CD14-positive monocyte (primary cell): Measurements from ENCODE around the gene ACVR1. TPM values are rescaled to one million over a fixed set of nuclear protein-coding genes. Genes with fewer than 3 reads are reported as not detected.
A peak's percentile ranks its signal among the peaks of the same experiment; 100 is the strongest.

Source experiments
- DNase-seq, 3 donors: peaks; one replicate each; pipeline ENCODE4 v3.0.0-alpha.2; 2011 to 2022
- H2AFZ ChIP-seq: 2 replicates; pipeline ENCODE4 v1.6.0; 2012; ENCODE audit warnings: mild to moderate bottlenecking, low read depth, low read length, inconsistent platforms; ENCODE audit not compliant: insufficient read depth, poor library complexity, severe bottlenecking
- H3K27ac ChIP-seq, 2 donors: 1 replicate in 1 of 2; 2 replicates in 1 of 2; pipeline ENCODE4 v1.5.1; 2012 to 2013; ENCODE audit warnings: low read length in 2 of 2, control low read depth in 1 of 2, inconsistent platforms in 1 of 2, low read depth in 1 of 2, mild to moderate bottlenecking in 1 of 2
- H3K27me3 ChIP-seq, 2 donors: one replicate each; pipeline versions ENCODE4 v1.6.0 to v1.6.1; 2011 to 2013; ENCODE audit warnings: low read length in 2 of 2; ENCODE audit not compliant: control insufficient read depth in 2 of 2, insufficient read depth in 2 of 2
- H3K36me3 ChIP-seq, 2 donors: replicated peaks in 1 of 2; 1 replicate in 1 of 2; 2 replicates in 1 of 2; pipeline versions ENCODE4 v1.5.1 to v1.6.1; 2012 to 2013; ENCODE audit warnings: low read length in 2 of 2, control low read depth in 1 of 2, inconsistent platforms in 1 of 2, mild to moderate bottlenecking in 1 of 2; ENCODE audit not compliant: insufficient read depth in 2 of 2, control insufficient read depth in 1 of 2
- H3K4me1 ChIP-seq, 2 donors: 1 replicate in 1 of 2; 2 replicates in 1 of 2; pipeline versions ENCODE4 v1.5.1 to v1.6.1; 2012 to 2013; ENCODE audit warnings: low read length in 2 of 2, control low read depth in 1 of 2, inconsistent platforms in 1 of 2, mild to moderate bottlenecking in 1 of 2, moderate library complexity in 1 of 2; ENCODE audit not compliant: insufficient read depth in 2 of 2, control insufficient read depth in 1 of 2
- H3K4me2 ChIP-seq: replicated peaks from 2 replicates; pipeline ENCODE3; 2012; ENCODE audit warnings: low read length, moderate library complexity, mild to moderate bottlenecking; ENCODE audit not compliant: poor library complexity, severe bottlenecking; ENCODE audit errors: extremely low read depth
- H3K4me3 ChIP-seq, 3 experiments: fragments of 200-600 bp in 1 of 3; sonication (generic) in 1 of 3; replicated peaks in 1 of 3; 1 replicate in 2 of 3; 2 replicates in 1 of 3; pipeline ENCODE4 v1.5.1; 2011 to 2013; ENCODE audit warnings: low read length in 3 of 3, mild to moderate bottlenecking in 3 of 3, control low read depth in 2 of 3, low read depth in 2 of 3, inconsistent platforms in 1 of 3, moderate library complexity in 1 of 3
- H3K79me2 ChIP-seq: 2 replicates; pipeline ENCODE4 v1.6.0; 2012; ENCODE audit warnings: mild to moderate bottlenecking, control low read depth, inconsistent platforms, low read length, moderate library complexity; ENCODE audit not compliant: insufficient read depth
- H3K9ac ChIP-seq: 2 replicates; pipeline ENCODE4 v1.6.0; 2017; ENCODE audit warnings: low read length, mild to moderate bottlenecking; ENCODE audit not compliant: insufficient read depth, poor library complexity, severe bottlenecking
- H3K9me3 ChIP-seq, 2 donors: replicated peaks in 1 of 2; 1 replicate in 1 of 2; 2 replicates in 1 of 2; pipeline versions ENCODE4 v1.5.1 to v1.6.1; 2012 to 2013; ENCODE audit warnings: low read length in 2 of 2, control low read depth in 1 of 2; ENCODE audit not compliant: control insufficient read depth in 1 of 2, insufficient read depth in 1 of 2
- H4K20me1 ChIP-seq: 2 replicates; pipeline ENCODE4 v1.6.0; 2012; ENCODE audit warnings: mild to moderate bottlenecking, low read length, control low read depth, moderate library complexity; ENCODE audit not compliant: insufficient read depth
- H3K27ac Mint-ChIP-seq, 7 donors: one replicate each; pipeline ENCODE4 v1.8.0; 2020; ENCODE audit warnings: mild to moderate bottlenecking in 7 of 7, mixed read lengths in 7 of 7, moderate library complexity in 6 of 7, inconsistent platforms in 2 of 7
- H3K27me3 Mint-ChIP-seq, 3 donors: one replicate each; pipeline ENCODE4 v1.8.0; 2021 to 2022; ENCODE audit warnings: low read depth in 3 of 3, mild to moderate bottlenecking in 3 of 3, mixed read lengths in 3 of 3, moderate library complexity in 3 of 3, inconsistent platforms in 1 of 3
- H3K36me3 Mint-ChIP-seq, 2 donors: one replicate each; pipeline ENCODE4 v1.8.0; 2020; ENCODE audit warnings: mixed read lengths in 2 of 2, inconsistent platforms in 1 of 2, mild to moderate bottlenecking in 1 of 2
- H3K4me1 Mint-ChIP-seq: one replicate; pipeline ENCODE4 v1.8.0; 2020; ENCODE audit warnings: mild to moderate bottlenecking, mixed read lengths
- H3K4me3 Mint-ChIP-seq, 2 donors: one replicate each; pipeline ENCODE4 v1.8.0; 2020; ENCODE audit warnings: mild to moderate bottlenecking in 2 of 2, mixed read lengths in 2 of 2, moderate library complexity in 1 of 2
- H3K9me3 Mint-ChIP-seq, 7 donors: one replicate each; pipeline ENCODE4 v1.8.0; 2020 to 2022; ENCODE audit warnings: mixed read lengths in 7 of 7, mild to moderate bottlenecking in 6 of 7, moderate library complexity in 6 of 7, inconsistent platforms in 2 of 7
- CTCF ChIP-seq: fragments of 200-600 bp; IDR thresholded peaks from one replicate; pipeline ENCODE4 v1.8.0; 2022; ENCODE audit warnings: antibody characterized with exemption, mild to moderate bottlenecking
- WGBS: methylation state at CpG from one replicate; pipeline ENCODE4 v1.1.5; 2013; ENCODE audit warnings: missing lambda C conversion rate; ENCODE audit not compliant: insufficient coverage; 5-methylcytosine and 5-hydroxymethylcytosine counted together
- intact Hi-C, 2 donors: fragments of 100-400 bp; cut with micrococcal nuclease; formaldehyde crosslinking; loops; one replicate each; pipeline versions ENCODE4 v1.15.0 to v1.15.1; 2023
- polyA minus RNA-seq: library from RNA; depleted of rRNA, polyadenylated mRNA; stranded (reverse); fragments of >200 nt; gene quantifications from 2 replicates; pipeline ENCODE4 v1.2.3, GENCODE V29; 2012
- polyA plus RNA-seq, 3 donors: library from polyadenylated mRNA; depleted of rRNA in 1 of 3; unstranded in 2 of 3; stranded (reverse) in 1 of 3; fragments of 300-500 nt in 2 of 3; fragments of >200 nt in 1 of 3; fragmentation: Illumina TruSeq in 2 of 3; gene quantifications; 1 replicate in 2 of 3; 2 replicates in 1 of 3; pipeline ENCODE4 v1.2.3, GENCODE V29; 2012 to 2021
- total RNA-seq, 12 experiments: library from RNA in 1 of 12; stranded (reverse) in 1 of 12; fragments of 120-200 nt in 1 of 12; gene quantifications; one replicate each; pipeline ENCODE4 v1.2.4 and lab custom pipeline; 2013 to 2026; ENCODE audit warnings: mixed read lengths in 6 of 12, inconsistent platforms in 1 of 12

ACVR1 gene
- total RNA-seq (2013): 6.1 TPM
- polyA plus RNA-seq (10 to 100 TPM in 1 of 3 donors, 1 to 10 TPM in 2; 2.8 to 13.4 (median 4.9) TPM), polyA minus RNA-seq (4.6 and 6.8 TPM in 2 replicates), total RNA-seq (lab: John Stamatoyannopoulos, UW) (13.9 to 109 (median 22.9) reads per million in 11 experiments)

- H3K27me3 ChIP-seq: no peaks in the 10 kb centered on the region
- H3K9me3 ChIP-seq: no peaks in the 10 kb centered on the region
- H3K4me1 ChIP-seq: peaks cover 16 to 22% of the 10 kb centered on the region in 2 donors
- Mint-ChIP-seq H3K4me1 (peaks cover 31% of the 10 kb centered on the region), H3K27me3 (peaks cover 0 to 11% (median 2%) of the 10 kb centered on the region in 3 donors), H3K36me3 (peaks cover 0 to 4% of the 10 kb centered on the region in 2 donors), H3K27ac (peak within 1 kb of the TSS; percentile 64 to 93 (median 86)), H3K9me3 (no peaks in the 10 kb centered on the region), H3K4me3 (peak within 1 kb of the TSS; percentile 90 to 91)
- H2AFZ ChIP-seq: peak within 1 kb of the TSS; percentile 79
- WGBS: under 1% methylated on average over 74 of the region's 85 CpGs
- peak within 1 kb of the TSS; percentile 75 for H3K4me2 ChIP-seq
- no peaks in the 10 kb centered on the region for H3K36me3 ChIP-seq
- H3K27ac ChIP-seq: peak within 1 kb of the TSS; percentile 54 to 73
- peak within 1 kb of the TSS; percentile 74 for H3K9ac ChIP-seq
- peak within 1 kb of the TSS; percentile 53 to 98 (median 74) for H3K4me3 ChIP-seq
- intact Hi-C loops: no loop called here
- peaks cover 14% of the 10 kb centered on the region for H4K20me1 ChIP-seq
- DNase-seq: peak; percentile 92 to 95 (median 93)
- peaks cover 23% of the 10 kb centered on the region for H3K79me2 ChIP-seq
- TF ChIP-seq CTCF: peak; percentile 4
These were observed at the start of gene ACVR1 for GRCh38 chr2:157876066-157876785. Gene ACVR1 (minus strand): TSS chr2:157876330. CDS start chr2:157799493, 76,837 bp downstream.

DNA sequence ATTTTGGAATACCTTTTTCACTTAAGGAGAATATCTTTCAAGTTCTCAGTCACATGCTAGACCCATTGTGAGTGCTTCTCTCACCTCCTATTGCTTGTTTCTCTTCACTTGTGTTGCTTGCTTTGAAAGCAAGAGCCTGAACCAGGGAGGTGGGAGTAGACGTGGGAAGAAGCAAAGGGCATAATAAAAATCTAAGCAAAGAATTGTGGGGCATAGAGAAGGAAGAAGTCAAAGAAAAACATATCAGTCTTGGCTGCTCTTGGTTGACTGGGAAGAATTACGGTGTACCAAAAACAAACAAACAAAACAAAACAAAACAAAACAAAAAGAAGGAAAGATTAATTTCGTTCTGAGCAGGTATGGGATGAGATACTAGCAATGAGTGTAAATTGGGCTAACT is 48.9 kb upstream of the ACVR1 start:
- TF ChIP-seq CTCF: no peak
- H2AFZ ChIP-seq: no peak overlapping the region
- no peak overlapping the region for H3K27ac ChIP-seq
- H3K9me3 ChIP-seq: no peaks in the 10 kb centered on the region
- no peak overlapping the region for H3K4me2 ChIP-seq
- no peak for DNase-seq
- no peaks in the 10 kb centered on the region for H3K27me3 ChIP-seq
- H3K4me3 ChIP-seq: no peak overlapping the region
- no peaks in the 10 kb centered on the region for H4K20me1 ChIP-seq
- H3K9ac ChIP-seq: no peak overlapping the region
- intact Hi-C loops: no loop called here
- H3K36me3 Mint-ChIP-seq: no peaks in the 10 kb centered on the region
- H3K4me3 Mint-ChIP-seq: no peak overlapping the region
- no peaks in the 10 kb centered on the region for H3K79me2 ChIP-seq
- WGBS: no CpG with 5 or more reads among the region's 3 CpGs
- no peak overlapping the region for H3K27ac Mint-ChIP-seq
- no peaks in the 10 kb centered on the region for H3K36me3 ChIP-seq
- H3K9me3 Mint-ChIP-seq: peaks cover 0 to 3% (median 0%) of the 10 kb centered on the region in 7 donors
- no peaks in the 10 kb centered on the region for H3K4me1 ChIP-seq
- no peaks in the 10 kb centered on the region for H3K4me1 Mint-ChIP-seq
- H3K27me3 Mint-ChIP-seq: no peaks in the 10 kb centered on the region
